ENCODE data around the gene OR11H6. TPM values are rescaled to one million over a fixed set of nuclear protein-coding genes. Genes with fewer than 3 reads are reported as not detected.

The OR11H6 gene
- total RNA-seq, 2 experiments from 2014 or later = not detected

GRCh38 chr14:20274062-20274461 lies 50.6 kb downstream of the OR11H6 start:
- intact Hi-C loops (cut with micrococcal nuclease; ENCODE audit: unreplicated experiment) = no loop called here
- CTCF ChIA-PET (ENCODE audit: unreplicated experiment) = no interaction called here
- no peak overlapping the region for H3K4me3 ChIP-seq (ENCODE audit: low read depth, low read length, poor library complexity, severe bottlenecking)
- H3K9me2 ChIP-seq (ENCODE audit: insufficient read depth, low read length) = no peaks in the 10 kb centered on the region
- H3K4me2 ChIP-seq (ENCODE audit: low read length) = no peak overlapping the region
- no peaks in the 10 kb centered on the region; the same call in 1 of the 2 replicates for H3K36me3 ChIP-seq (ENCODE audit: insufficient read depth, low read length)
- H3K79me2 ChIP-seq (ENCODE audit: insufficient read depth, low read depth, low read length) = no peaks in the 10 kb centered on the region
- TF ChIP-seq, protein P1, sequence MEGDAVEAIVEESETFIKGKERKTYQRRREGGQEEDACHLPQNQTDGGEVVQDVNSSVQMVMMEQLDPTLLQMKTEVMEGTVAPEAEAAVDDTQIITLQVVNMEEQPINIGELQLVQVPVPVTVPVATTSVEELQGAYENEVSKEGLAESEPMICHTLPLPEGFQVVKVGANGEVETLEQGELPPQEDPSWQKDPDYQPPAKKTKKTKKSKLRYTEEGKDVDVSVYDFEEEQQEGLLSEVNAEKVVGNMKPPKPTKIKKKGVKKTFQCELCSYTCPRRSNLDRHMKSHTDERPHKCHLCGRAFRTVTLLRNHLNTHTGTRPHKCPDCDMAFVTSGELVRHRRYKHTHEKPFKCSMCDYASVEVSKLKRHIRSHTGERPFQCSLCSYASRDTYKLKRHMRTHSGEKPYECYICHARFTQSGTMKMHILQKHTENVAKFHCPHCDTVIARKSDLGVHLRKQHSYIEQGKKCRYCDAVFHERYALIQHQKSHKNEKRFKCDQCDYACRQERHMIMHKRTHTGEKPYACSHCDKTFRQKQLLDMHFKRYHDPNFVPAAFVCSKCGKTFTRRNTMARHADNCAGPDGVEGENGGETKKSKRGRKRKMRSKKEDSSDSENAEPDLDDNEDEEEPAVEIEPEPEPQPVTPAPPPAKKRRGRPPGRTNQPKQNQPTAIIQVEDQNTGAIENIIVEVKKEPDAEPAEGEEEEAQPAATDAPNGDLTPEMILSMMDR (conservative IDR thresholded peaks at IDR 0.05; ENCODE audit: low read length) = no peak
- TF ChIP-seq EZH2phosphoT487 (IDR thresholded peaks at IDR 0.05; ENCODE audit: borderline replicate concordance, low read depth, low read length) = no peak
- no peak overlapping the region for H3K27ac ChIP-seq (ENCODE audit: low read depth, low read length, poor library complexity, severe bottlenecking)
- H3K4me1 ChIP-seq (ENCODE audit: insufficient read depth, low read length, poor library complexity, severe bottlenecking) = no peaks in the 10 kb centered on the region
- DNase-seq (ENCODE audit: low spot score) = no peak
- POLR2A ChIA-PET = no interaction called here
- H4K20me1 ChIP-seq (ENCODE audit: insufficient read depth, low read length) = no peaks in the 10 kb centered on the region
- no peak overlapping the region for H2AFZ ChIP-seq (ENCODE audit: low read length)
- peaks cover 30% of the 10 kb centered on the region; the same call in 1 of the 2 replicates for H3K9me3 ChIP-seq (ENCODE audit: low read length)
- no TSS peak for BruUV-seq (replicated peaks)

Small RNAs within 50 kb of the gene (small RNA-seq; reads per million reads assigned to genes)
- gene GTF2IP22 = not detected

Other genes with a start within 250 kb of the OR11H6 start
- gene OR4K15, start 248.1 kb upstream of the OR11H6 start, total RNA-seq (2014; rRNA removed; shearing (Covaris generic)) = not detected in 2 replicates
- not detected in 2 replicates for gene OR4K15, start 248.1 kb upstream of the OR11H6 start, total RNA-seq (2022)
- not detected in 2 replicates for gene OR4Q2, start 221.5 kb upstream of the OR11H6 start, total RNA-seq (2014; rRNA removed; shearing (Covaris generic))
- gene OR4Q2, start 221.5 kb upstream of the OR11H6 start, total RNA-seq (2022) = not detected in 2 replicates
- gene OR4K14, start 204.4 kb upstream of the OR11H6 start, total RNA-seq (2014; rRNA removed; shearing (Covaris generic)) = not detected in 2 replicates
- not detected in 2 replicates for gene OR4K14, start 204.4 kb upstream of the OR11H6 start, total RNA-seq (2022)
- not detected in 2 replicates for gene OR4K13, start 187.7 kb upstream of the OR11H6 start, total RNA-seq (2014; rRNA removed; shearing (Covaris generic))
- gene OR4K13, start 187.7 kb upstream of the OR11H6 start, total RNA-seq (2022) = not detected in 2 replicates
- not detected in 2 replicates for gene OR4L1, start 163.7 kb upstream of the OR11H6 start, total RNA-seq (2014; rRNA removed; shearing (Covaris generic))
- not detected in 2 replicates for gene OR4L1, start 163.7 kb upstream of the OR11H6 start, total RNA-seq (2022)
- not detected in 2 replicates for gene OR4K17, start 113.0 kb upstream of the OR11H6 start, total RNA-seq (2014; rRNA removed; shearing (Covaris generic))
- gene OR4K17, start 113.0 kb upstream of the OR11H6 start, total RNA-seq (2022) = not detected in 2 replicates
- gene OR4N5, start 84.9 kb upstream of the OR11H6 start, total RNA-seq (2014; rRNA removed; shearing (Covaris generic)) = not detected in 2 replicates
- not detected in 2 replicates for gene OR4N5, start 84.9 kb upstream of the OR11H6 start, total RNA-seq (2022)
- gene OR11G2, start 32.8 kb upstream of the OR11H6 start, total RNA-seq (2014; rRNA removed; shearing (Covaris generic)) = not detected in 2 replicates
- gene OR11G2, start 32.8 kb upstream of the OR11H6 start, total RNA-seq (2022) = not detected in 2 replicates
- gene OR11H7, start 5.3 kb downstream of the OR11H6 start, total RNA-seq (2014; rRNA removed; shearing (Covaris generic)) = not detected in 2 replicates
- not detected in 2 replicates for gene OR11H7, start 5.3 kb downstream of the OR11H6 start, total RNA-seq (2022)
- not detected in 2 replicates for gene OR11H4, start 15.6 kb downstream of the OR11H6 start, total RNA-seq (2014; rRNA removed; shearing (Covaris generic))
- gene OR11H4, start 15.6 kb downstream of the OR11H6 start, total RNA-seq (2022) = not detected in 2 replicates
- gene TTC5, start 82.2 kb downstream of the OR11H6 start, total RNA-seq (2014; rRNA removed; shearing (Covaris generic)) = 14.9 and 17.9 TPM in 2 replicates
- gene TTC5, start 82.2 kb downstream of the OR11H6 start, total RNA-seq (2022) = 20.3 and 21.0 TPM in 2 replicates
- gene CCNB1IP1, start 109.6 kb downstream of the OR11H6 start, total RNA-seq (2014; rRNA removed; shearing (Covaris generic)) = 56.6 and 58.5 TPM in 2 replicates
- gene CCNB1IP1, start 109.6 kb downstream of the OR11H6 start, total RNA-seq (2022) = 46.5 and 51.3 TPM in 2 replicates
- 44.4 and 45.3 TPM in 2 replicates for gene PARP2, start 119.9 kb downstream of the OR11H6 start, total RNA-seq (2014; rRNA removed; shearing (Covaris generic))
- gene PARP2, start 119.9 kb downstream of the OR11H6 start, total RNA-seq (2022) = 55.4 and 59.1 TPM in 2 replicates
- 12.9 and 13.4 TPM in 2 replicates for gene TEP1, start 189.8 kb downstream of the OR11H6 start, total RNA-seq (2014; rRNA removed; shearing (Covaris generic))
- gene TEP1, start 189.8 kb downstream of the OR11H6 start, total RNA-seq (2022) = 26.8 and 31.1 TPM in 2 replicates
- 0.08 TPM in 1 of 2 replicates, not detected in the other for gene KLHL33, start 212.5 kb downstream of the OR11H6 start, total RNA-seq (2014; rRNA removed; shearing (Covaris generic))
- gene KLHL33, start 212.5 kb downstream of the OR11H6 start, total RNA-seq (2022) = 0.09 and 0.11 TPM in 2 replicates
- gene OSGEP, start 231.1 kb downstream of the OR11H6 start, total RNA-seq (2014; rRNA removed; shearing (Covaris generic)) = 85.2 and 86.6 TPM in 2 replicates
- gene OSGEP, start 231.1 kb downstream of the OR11H6 start, total RNA-seq (2022) = 68.8 and 76.6 TPM in 2 replicates
- 110 and 117 TPM in 2 replicates for gene APEX1, start 231.5 kb downstream of the OR11H6 start, total RNA-seq (2014; rRNA removed; shearing (Covaris generic))
- gene APEX1, start 231.5 kb downstream of the OR11H6 start, total RNA-seq (2022) = 175 and 203 TPM in 2 replicates
- gene PIP4P1, start 237.7 kb downstream of the OR11H6 start, total RNA-seq (2014; rRNA removed; shearing (Covaris generic)) = 23.3 and 26.9 TPM in 2 replicates
- 43.6 and 44.7 TPM in 2 replicates for gene PIP4P1, start 237.7 kb downstream of the OR11H6 start, total RNA-seq (2022)
- gene PNP, start 245.7 kb downstream of the OR11H6 start, total RNA-seq (2014; rRNA removed; shearing (Covaris generic)) = 120 and 127 TPM in 2 replicates
- 118 and 128 TPM in 2 replicates for gene PNP, start 245.7 kb downstream of the OR11H6 start, total RNA-seq (2022)